22Rv1 (cell line): Measurements from ENCODE around the gene SLC12A4.
"Not testable (repeated sequence)": the region's sequence is repeated elsewhere in the genome, so short reads cannot be mapped to it uniquely, and the experiment has no call there.

ENCODE experiments used
- CTCF ChIP-seq: fragments of 450-650 bp; IDR thresholded peaks from 2 replicates; pipeline ENCODE4 v1.5.1; 2017; ENCODE audit warnings: mild to moderate bottlenecking
- ZFX ChIP-seq: fragments of 450-650 bp; IDR thresholded peaks from 2 replicates; pipeline ENCODE4 v1.6.1; 2017; ENCODE audit warnings: antibody characterized with exemption, borderline replicate concordance

GRCh38 chr16:67998779-67999688, 30.6 kb upstream of the SLC12A4 start, which contains the start of gene DPEP2:
- not testable (repeated sequence) for TF ChIP-seq CTCF, ZFX
